Measurements from ENCODE around the gene RNU5B-1.

GRCh38 chr15:65349338-65349737 is 44.9 kb downstream of the RNU5B-1 start:
- TF ChIP-seq CTCF (IDR thresholded peaks at IDR 0.05; ENCODE audit: low read depth, low read length, missing input control): no peak
- TF ChIP-seq ZBTB33 (IDR thresholded peaks at IDR 0.05): no peak
- TF ChIP-seq GABPA (IDR thresholded peaks at IDR 0.05 in 1 of 2, conservative IDR thresholded peaks at IDR 0.05 in 1 of 2): no peak
- TF ChIP-seq MAX (IDR thresholded peaks at IDR 0.05): no peak
- no peak for TF ChIP-seq REST (IDR thresholded peaks at IDR 0.05)
- no peak for TF ChIP-seq ATF3 (IDR thresholded peaks at IDR 0.05)
- no peak for TF ChIP-seq TAF1 (conservative IDR thresholded peaks at IDR 0.05)
- no peak for TF ChIP-seq YY1 (IDR thresholded peaks at IDR 0.05)
- no peak for TF ChIP-seq RAD21 (IDR thresholded peaks at IDR 0.05)
- no peak for TF ChIP-seq NR2F2 (IDR thresholded peaks at IDR 0.05)
- TF ChIP-seq HNF4A (conservative IDR thresholded peaks at IDR 0.05): no peak
- no peak for TF ChIP-seq SP1 (IDR thresholded peaks at IDR 0.05)
- no peak for TF ChIP-seq FOXA2 (IDR thresholded peaks at IDR 0.05)
- TF ChIP-seq HNF4G (IDR thresholded peaks at IDR 0.05): no peak

Data from liver (tissue), 3 donors.